WI38 (cell line): ENCODE measurements around the gene PDGFRB.

Experiments used
- H3K4me3 ChIP-seq: 2 replicates; pipeline ENCODE4 v1.5.1; 2011; ENCODE audit warnings: low read depth, mild to moderate bottlenecking, control low read depth, low read length
- TF ChIP-seq, protein P1 (sequence below): IDR thresholded peaks from 2 replicates; pipeline ENCODE4 v1.5.1; 2012; ENCODE audit warnings: low read depth, mild to moderate bottlenecking, control low read depth, low read length

The PDGFRB gene

DNA sequence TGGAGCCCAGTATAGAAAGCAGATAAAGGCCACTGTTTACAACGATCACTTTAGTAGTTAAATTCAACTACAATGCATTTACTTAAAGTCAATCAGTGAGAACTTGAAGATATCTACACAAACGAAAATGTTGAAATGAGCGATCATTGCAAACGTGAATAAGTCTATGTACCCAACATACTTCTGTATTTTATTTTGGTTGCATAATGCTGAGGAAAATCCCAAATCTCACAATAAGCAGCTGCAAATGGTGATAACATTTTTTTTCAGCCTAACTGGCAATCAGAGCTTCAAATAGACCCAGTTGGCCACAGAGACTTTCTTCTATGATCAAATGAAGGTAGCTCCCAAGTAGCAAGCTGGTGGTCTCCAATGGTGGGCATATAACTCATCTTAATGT is 32.1 kb downstream of the PDGFRB start:
- TF ChIP-seq, protein P1, sequence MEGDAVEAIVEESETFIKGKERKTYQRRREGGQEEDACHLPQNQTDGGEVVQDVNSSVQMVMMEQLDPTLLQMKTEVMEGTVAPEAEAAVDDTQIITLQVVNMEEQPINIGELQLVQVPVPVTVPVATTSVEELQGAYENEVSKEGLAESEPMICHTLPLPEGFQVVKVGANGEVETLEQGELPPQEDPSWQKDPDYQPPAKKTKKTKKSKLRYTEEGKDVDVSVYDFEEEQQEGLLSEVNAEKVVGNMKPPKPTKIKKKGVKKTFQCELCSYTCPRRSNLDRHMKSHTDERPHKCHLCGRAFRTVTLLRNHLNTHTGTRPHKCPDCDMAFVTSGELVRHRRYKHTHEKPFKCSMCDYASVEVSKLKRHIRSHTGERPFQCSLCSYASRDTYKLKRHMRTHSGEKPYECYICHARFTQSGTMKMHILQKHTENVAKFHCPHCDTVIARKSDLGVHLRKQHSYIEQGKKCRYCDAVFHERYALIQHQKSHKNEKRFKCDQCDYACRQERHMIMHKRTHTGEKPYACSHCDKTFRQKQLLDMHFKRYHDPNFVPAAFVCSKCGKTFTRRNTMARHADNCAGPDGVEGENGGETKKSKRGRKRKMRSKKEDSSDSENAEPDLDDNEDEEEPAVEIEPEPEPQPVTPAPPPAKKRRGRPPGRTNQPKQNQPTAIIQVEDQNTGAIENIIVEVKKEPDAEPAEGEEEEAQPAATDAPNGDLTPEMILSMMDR: no peak

DNA sequence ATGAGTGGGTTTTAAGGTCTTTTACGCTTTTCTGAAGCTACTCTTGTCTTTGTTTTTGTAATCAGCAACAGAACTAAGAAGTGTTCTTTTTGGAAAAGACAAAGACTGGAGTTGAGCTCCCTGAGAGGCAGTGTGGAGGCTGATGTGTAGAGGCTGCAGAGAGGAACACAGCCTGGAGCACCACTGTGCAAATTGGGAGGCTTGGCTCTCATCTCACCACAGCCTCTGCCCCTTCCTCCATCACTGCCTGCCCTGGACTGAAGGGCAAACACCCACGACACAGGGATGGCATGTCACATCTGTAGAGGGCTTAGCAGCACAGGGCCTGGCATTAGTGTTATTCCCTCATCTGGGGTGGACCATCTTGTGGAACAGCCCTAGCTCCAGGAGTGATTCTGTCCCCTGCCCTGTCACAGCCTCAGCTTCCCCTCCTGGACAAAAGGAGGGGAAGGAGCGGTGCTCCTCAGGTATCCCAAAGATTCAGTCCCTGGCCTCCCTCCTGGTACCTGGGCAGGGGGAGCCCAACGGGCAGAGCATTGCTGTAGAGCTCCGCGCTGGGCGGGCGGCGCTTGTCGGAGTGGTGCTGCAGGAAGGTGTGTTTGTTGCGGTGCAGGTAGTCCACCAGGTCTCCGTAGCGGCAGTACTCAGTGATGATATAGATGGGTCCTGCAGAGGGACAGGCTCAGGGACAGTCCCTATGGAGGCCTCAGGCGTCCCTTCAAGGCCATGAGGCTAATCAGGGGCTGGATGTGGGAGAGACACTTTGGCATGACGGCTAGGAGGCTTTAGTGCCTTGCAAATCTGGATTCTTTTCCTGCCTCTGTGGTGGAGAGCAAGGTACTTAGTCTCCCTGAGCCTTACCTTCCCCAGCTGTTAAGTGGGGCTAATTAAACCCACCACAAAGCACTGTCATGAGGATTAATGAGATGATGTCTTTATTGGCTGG is 32.8 kb downstream of the PDGFRB start:
- no peak overlapping the region for H3K4me3 ChIP-seq
- TF ChIP-seq, protein P1: no peak

More for the DNA sequence above, 32.1 kb downstream of the PDGFRB start:
- H3K4me3 ChIP-seq: no peak overlapping the region

DNA sequence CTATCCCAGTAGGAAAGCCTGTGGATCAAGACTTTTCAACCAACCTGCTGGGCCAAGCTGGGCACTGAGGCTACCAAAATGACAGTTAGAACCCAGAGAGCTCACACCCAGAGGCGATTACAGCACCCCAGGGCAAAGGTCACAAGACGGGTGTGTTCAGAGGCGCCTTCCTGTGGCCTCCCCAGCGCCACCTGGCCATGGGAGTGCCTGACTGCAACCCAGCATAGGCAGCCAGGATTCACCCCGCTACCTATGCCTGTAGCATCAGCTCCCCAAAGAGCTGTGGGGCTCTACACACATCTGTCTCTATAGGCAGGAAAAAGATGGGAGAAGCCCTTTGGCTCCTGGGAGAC is 33.5 kb downstream of the PDGFRB start:
- TF ChIP-seq, protein P1: no peak

DNA sequence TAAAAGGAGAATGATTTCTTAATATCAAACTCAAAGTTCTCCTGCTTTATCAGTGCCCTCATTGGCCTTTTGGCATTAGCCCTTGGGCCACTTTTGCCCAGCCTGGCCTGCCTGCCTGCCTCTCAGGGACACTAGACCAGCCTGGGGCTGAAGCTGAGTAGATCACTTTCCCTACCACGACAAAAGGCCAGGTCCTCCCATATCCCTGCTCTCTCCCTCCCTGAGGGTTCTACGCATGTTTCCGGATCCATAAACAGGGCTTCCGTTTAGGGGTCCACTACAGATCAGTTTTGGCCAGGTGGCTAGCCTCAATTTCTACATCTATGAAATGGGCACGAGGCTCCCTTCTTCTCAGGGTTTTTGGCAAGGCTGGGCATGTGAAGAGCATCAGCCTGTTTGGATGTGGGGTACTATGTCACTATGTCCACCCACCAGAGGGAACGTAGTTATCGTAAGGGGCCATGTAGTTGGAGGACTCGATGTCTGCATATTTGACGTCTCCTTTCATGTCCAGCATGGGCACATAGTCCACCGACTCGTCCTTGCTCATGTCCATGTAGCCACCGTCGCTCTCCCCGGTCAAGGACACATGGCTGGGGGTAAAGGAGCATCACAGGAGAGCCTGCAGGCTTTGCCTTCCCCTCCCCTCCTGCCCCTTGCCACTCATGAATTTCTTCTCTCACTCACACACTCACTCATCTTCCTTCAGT is 34.0 kb downstream of the PDGFRB start:
- H3K4me3 ChIP-seq: no peak overlapping the region
- TF ChIP-seq, protein P1: no peak

More for the DNA sequence above, 33.5 kb downstream of the PDGFRB start:
- H3K4me3 ChIP-seq: no peak overlapping the region

DNA sequence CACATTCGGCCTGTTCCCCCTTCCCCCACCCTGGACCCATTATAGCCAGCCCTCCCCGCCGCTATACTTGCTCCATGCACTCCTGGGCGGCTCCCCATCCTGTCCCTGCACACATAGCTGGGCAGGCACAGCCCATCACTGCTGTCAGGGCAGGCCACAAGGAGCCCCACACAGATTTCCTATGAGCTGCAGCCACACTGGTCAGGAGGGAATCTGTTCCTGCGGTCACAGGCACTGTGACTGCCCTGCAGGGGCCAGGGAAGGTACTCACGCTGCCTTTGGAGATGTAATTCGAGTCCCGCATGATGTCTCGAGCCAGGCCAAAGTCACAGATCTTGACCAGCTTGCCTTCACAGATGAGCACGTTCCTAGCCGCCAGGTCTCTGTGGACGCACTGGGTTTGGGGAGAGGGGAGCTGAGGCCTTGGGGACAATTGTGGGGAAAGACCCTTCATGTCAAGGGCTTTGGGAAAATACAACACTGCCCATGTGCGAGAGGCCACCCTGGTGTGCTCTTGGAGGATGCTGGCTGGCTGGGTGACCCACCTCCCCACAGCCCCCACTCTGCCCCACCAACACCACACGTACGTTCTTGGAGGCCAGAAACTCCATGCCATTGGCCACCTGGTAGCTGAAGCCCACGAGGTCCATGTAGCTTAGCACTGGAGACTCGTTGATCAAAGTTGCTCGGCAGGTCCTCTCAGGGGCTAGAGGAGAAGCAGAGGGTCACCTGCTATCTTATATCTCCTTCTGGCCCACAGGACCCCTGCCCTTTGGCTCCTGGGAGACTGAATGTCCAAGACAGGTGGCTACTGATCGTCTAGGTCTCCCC is 34.8 kb downstream of the PDGFRB start:
- no peak overlapping the region for H3K4me3 ChIP-seq
- TF ChIP-seq, protein P1: no peak

DNA sequence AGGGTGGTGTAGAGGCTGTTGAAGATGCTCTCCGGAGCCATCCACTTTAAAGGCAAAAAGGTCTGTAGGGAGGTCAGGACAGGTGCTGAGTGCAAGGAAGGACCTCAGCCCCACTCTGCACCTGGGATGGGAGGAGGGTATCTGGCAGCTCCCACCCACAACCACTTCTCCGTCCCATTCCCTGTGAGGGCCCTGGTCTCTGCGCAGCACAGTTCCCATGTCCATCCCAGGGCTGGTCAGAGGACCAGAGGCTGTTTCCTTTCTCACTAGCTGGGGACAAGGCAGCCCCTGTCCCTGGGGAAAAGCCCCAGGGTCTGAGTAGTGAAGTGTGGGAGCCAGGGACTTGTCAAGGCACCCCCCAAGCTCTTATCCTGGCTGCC is 35.6 kb downstream of the PDGFRB start:
- no peak overlapping the region for H3K4me3 ChIP-seq
- TF ChIP-seq, protein P1: no peak
